HAP-1 (cell line): ENCODE data around the gene SHOX.

Experiments
- DNase-seq, 2 experiments: peaks; one replicate each; pipeline ENCODE4 v3.0.0-alpha.2; 2016 to 2020; ENCODE audit warnings: low spot score in 2 of 2
- H3K27me3 ChIP-seq: fragments of 250-450 bp; sonication (Bioruptor Pico); 2 replicates; pipeline ENCODE4 v1.5.1; 2020; ENCODE audit warnings: low read depth, mild to moderate bottlenecking, moderate library complexity
- H3K36me3 ChIP-seq: fragments of 250-450 bp; sonication (Bioruptor Pico); replicated peaks from 2 replicates; pipeline ENCODE4 v1.5.1; 2020; ENCODE audit warnings: mild to moderate bottlenecking
- H3K4me1 ChIP-seq: fragments of 250-450 bp; sonication (Bioruptor Pico); 2 replicates; pipeline ENCODE4 v1.5.1; 2020; ENCODE audit warnings: mild to moderate bottlenecking
- H3K4me3 ChIP-seq: fragments of 250-450 bp; sonication (Bioruptor Pico); 2 replicates; pipeline ENCODE4 v1.5.1; 2020; ENCODE audit warnings: mild to moderate bottlenecking, moderate library complexity
- H3K9me3 ChIP-seq: fragments of 250-450 bp; sonication (Bioruptor Pico); 2 replicates; pipeline ENCODE4 v1.5.1; 2020; ENCODE audit warnings: mild to moderate bottlenecking, moderate library complexity
- in situ Hi-C: fragments of 300-500 bp; cut with MboI; formaldehyde crosslinking; loops from 3 replicates; pipeline ENCODE4 v1.14.3; 2020; ENCODE audit warnings: low sequenced_read_pairs, inconsistent platforms, mixed read lengths

Gene SHOX

DNA sequence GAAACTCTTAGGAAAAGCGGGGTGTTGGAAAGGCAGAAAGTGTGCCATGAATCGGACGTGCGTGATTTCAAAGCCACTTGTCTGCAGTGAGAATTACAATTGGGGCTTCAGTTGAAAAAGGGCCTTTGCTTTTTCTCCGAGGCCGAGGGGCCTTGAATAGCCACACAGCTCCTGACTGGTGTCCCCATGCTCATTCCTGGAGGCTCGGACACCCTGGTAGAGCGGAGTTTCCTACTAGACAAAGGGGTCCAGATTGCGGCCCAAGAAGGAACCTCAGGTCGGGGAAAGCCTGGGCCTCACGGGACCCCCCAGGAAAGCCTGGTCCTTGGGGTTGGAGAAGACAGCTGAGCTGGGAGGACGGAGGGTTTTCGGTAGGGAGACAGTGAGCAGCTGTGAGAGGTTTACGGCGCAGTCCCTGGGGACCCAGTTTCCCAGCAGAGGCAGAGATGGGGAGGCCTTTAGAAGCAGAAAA, 3.0 kb upstream of the SHOX start:
- in situ Hi-C loops: no loop called here
- Histone ChIP-seq H3K27me3 (no peaks in the 10 kb centered on the region), H3K4me3 (no peak overlapping the region), H3K4me1 (no peaks in the 10 kb centered on the region), H3K36me3 (no peaks in the 10 kb centered on the region), H3K9me3 (no peaks in the 10 kb centered on the region)
- no peak for DNase-seq

DNA sequence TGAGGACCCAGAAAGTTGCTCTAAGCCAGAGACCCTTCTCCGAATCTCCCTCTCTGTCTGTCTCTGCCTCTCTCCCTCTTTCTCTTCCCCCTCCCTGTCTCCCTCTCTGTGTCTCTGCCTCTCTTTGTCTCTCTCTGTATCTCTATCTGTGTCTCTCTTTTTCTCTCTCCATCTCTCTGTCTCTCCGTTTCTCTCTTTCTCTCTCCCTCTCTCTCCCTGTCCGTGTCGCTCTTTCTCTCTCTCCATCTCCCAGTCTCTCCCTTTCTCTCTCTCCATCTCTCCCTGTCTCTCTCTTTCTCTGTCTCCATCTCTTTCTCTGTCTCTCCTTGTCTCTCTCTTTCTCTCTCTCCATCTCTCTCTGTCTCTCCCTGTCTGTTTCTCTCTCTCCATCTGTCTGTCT, 2.6 kb upstream of the SHOX start:
- in situ Hi-C loops: no loop called here
- no peak for DNase-seq
- Histone ChIP-seq H3K4me1 (no peaks in the 10 kb centered on the region), H3K36me3 (no peaks in the 10 kb centered on the region), H3K4me3 (no peak overlapping the region), H3K27me3 (no peaks in the 10 kb centered on the region), H3K9me3 (no peaks in the 10 kb centered on the region)

DNA sequence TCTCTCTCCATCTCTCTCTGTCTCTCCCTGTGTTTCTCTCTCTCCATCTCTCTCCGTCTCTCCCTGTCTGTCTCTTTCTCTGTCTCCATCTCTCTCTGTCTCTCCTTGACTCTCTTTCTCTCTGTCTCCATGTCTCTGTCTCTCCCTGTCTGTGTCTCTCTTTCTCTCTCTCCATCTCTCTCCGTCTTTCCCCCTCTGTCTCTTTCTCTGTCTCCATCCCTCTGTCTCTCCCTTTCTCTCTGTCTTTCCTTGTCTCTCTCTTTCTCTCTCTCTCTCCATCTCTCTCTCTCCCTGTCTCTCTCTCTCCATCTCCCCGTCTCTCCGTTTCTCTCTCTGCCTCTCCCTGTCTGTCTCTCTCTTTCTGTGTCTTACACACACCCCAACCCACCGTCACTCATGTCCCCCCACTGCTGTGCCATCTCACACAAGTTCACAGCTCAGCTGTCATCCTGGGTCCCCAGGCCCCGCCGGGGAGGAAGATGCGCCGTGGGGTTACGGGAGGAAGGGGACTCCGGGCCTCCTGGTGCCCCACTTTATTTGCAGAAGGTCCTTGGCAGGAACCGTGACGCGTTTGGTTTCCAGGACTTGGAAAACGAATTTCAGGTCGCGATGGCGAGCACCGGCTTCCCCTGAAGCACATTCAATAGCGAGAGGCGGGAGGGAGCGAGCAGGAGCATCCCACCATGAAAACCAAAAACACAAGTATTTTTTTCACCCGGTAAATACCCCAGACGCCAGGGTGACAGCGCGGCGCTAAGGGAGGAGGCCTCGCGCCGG, 1.2 kb upstream of the SHOX start:
- Histone ChIP-seq H3K36me3 (no peaks in the 10 kb centered on the region), H3K9me3 (no peaks in the 10 kb centered on the region), H3K4me3 (no peak overlapping the region), H3K27me3 (no peaks in the 10 kb centered on the region), H3K4me1 (no peaks in the 10 kb centered on the region)
- no peak for DNase-seq
- in situ Hi-C loops: no loop called here

DNA sequence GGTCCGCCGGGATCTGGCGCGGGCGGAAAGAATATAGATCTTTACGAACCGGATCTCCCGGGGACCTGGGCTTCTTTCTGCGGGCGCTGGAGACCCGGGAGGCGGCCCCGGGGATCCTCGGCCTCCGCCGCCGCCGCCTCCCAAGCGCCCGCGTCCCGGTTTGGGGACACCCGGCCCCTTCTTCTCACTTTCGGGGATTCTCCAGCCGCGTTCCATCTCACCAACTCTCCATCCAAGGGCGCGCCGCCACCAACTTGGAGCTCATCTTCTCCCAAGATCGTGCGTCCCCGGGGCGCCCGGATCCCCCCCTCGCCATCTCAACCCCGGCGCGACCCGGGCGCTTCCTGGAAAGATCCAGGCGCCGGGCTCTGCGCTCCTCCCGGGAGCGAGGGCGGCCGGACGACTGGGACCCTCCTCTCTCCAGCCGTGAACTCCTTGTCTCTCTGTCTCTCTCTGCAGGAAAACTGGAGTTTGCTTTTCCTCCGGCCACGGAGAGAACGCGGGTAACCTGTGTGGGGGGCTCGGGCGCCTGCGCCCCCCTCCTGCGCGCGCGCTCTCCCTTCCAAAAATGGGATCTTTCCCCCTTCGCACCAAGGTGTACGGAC, 482 bp upstream of the SHOX start:
- Histone ChIP-seq H3K27me3 (no peaks in the 10 kb centered on the region), H3K36me3 (no peaks in the 10 kb centered on the region), H3K4me1 (no peaks in the 10 kb centered on the region), H3K9me3 (no peaks in the 10 kb centered on the region), H3K4me3 (no peak overlapping the region)
- in situ Hi-C loops: no loop called here
- no peak for DNase-seq

DNA sequence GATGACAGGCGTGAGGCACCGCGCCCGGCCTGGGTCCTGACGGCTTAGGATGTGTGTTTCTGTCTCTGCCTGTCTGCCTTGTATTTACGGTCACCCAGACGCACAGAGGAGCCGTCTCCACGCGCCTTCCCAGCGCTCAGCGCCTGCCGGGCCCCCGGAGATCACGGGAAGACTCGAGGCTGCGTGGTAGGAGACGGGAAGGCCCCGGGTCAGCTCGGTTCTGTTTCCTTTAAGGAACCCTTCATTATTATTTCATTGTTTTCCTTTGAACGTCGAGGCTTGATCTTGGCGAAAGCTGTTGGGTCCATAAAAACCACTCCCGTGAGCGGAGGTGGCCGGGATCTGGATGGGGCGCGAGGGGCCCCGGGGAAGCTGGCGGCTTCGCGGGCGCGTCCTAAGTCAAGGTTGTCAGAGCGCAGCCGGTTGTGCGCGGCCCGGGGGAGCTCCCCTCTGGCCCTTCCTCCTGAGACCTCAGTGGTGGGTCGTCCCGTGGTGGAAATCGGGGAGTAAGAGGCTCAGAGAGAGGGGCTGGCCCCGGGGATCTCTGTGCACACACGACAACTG, 1.3 kb downstream of the SHOX start:
- Histone ChIP-seq H3K36me3 (no peaks in the 10 kb centered on the region), H3K4me3 (no peak overlapping the region), H3K4me1 (no peaks in the 10 kb centered on the region), H3K27me3 (no peaks in the 10 kb centered on the region), H3K9me3 (no peaks in the 10 kb centered on the region)
- no peak for DNase-seq
- in situ Hi-C loops: no loop called here

DNA sequence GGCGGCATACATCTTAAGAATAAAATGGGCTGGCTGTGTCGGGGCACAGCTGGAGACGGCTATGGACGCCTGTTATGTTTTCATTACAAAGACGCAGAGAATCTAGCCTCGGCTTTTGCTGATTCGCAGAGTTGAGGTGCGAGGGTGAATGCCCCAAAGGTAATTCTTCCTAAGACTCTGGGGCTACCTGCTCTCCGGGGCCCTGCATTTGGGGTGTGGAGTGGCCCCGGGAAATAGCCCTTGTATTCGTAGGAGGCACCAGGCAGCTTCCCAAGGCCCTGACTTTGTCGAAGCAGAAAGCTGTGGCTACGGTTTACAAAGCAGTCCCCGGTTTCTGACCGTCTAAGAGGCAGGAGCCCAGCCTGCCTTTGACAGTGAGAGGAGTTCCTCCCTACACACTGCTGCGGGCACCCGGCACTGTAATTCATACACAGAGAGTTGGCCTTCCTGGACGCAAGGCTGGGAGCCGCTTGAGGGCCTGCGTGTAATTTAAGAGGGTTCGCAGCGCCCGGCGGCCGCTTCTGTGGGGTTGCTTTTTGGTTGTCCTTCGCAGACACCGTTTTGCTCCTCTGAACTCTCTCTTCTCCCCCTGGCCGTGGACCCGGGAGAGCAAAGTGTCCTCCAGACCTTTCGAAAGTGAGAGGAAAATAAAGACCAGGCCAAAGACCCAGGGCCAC, 1.9 kb downstream of the SHOX start:
- no peak overlapping the region for H3K4me3 ChIP-seq
- H3K4me1 ChIP-seq: no peaks in the 10 kb centered on the region
- H3K36me3 ChIP-seq: no peaks in the 10 kb centered on the region
- in situ Hi-C loops: no loop called here
- H3K27me3 ChIP-seq: no peaks in the 10 kb centered on the region
- DNase-seq: no peak
- no peaks in the 10 kb centered on the region for H3K9me3 ChIP-seq

DNA sequence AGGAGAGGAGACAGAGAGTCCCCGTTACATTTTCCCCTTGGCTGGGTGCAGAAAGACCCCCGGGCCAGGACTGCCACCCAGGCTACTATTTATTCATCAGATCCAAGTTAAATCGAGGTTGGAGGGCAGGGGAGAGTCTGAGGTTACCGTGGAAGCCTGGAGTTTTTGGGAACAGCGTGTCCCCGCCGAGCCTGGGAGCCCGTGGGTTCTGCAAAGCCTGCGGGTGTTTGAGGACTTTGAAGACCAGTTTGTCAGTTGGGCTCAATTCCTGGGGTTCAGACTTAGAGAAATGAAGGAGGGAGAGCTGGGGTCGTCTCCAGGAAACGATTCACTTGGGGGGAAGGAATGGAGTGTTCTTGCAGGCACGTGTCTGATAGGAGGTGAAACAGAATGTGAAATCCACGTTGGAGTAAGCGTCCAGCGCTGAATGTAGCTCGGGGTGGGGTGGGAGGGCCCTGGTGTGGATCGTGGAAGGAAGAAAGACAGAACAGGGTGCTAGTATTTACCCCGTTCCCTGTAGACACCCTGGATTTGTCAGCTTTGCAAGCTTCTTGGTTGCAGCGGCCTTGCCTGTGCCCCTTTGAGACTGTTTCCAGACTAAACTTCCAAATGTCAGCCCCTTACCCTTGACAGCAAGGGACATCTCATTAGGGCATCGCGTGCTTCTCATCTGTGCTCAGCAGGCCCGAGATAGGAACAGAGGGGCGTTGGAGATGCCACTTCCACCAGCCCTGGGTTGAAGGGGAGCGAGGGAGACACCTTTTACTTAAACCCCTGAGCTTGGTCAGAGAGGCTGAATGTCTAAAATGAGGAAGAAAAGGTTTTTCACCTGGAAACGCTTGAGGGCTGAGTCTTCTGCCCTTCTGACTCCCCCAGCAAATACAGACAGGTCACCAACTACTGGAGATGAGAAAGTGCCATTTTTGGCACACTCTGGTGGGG, 2.7 kb downstream of the SHOX start:
- DNase-seq: no peak
- H3K9me3 ChIP-seq: no peaks in the 10 kb centered on the region
- H3K36me3 ChIP-seq: no peaks in the 10 kb centered on the region
- in situ Hi-C loops: no loop called here
- no peak overlapping the region for H3K4me3 ChIP-seq
- no peaks in the 10 kb centered on the region for H3K4me1 ChIP-seq
- no peaks in the 10 kb centered on the region for H3K27me3 ChIP-seq

DNA sequence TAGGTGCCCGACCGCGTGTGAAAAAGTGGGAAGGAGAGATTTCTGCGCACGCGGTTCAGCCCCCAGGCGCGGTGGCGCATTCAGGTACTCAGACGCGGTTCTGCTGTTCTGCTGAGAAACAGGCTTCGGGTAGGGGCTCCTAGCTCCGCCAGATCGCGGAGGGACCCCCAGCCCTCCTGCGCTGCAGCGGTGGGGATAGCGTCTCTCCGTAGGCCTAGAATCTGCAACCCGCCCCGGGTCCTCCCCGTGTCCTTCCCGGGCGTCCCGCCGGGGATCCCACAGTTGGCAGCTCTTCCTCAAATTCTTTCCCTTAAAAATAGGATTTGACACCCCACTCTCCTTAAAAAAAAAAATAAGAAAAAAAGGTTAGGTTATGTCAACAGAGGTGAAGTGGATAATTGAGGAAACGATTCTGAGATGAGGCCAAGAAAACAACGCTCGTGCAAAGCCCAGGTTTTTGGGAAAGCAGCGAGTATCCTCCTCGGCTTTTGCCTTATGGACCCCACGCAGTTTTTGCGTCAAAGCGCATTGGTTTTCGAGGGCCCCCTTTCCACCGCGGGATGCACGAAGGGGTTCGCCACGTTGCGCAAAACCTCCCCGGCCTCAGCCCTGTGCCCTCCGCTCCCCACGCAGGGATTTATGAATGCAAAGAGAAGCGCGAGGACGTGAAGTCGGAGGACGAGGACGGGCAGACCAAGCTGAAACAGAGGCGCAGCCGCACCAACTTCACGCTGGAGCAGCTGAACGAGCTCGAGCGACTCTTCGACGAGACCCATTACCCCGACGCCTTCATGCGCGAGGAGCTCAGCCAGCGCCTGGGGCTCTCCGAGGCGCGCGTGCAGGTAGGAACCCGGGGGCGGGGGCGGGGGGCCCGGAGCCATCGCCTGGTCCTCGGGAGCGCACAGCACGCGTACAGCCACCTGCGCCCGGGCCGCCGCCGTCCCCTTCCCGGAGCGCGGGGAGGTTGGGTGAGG, 3.7 kb downstream of the SHOX start:
- H3K9me3 ChIP-seq: no peaks in the 10 kb centered on the region
- H3K4me1 ChIP-seq: no peaks in the 10 kb centered on the region
- H3K4me3 ChIP-seq: no peak overlapping the region
- DNase-seq: no peak
- in situ Hi-C loops: no loop called here
- no peaks in the 10 kb centered on the region for H3K27me3 ChIP-seq
- no peaks in the 10 kb centered on the region for H3K36me3 ChIP-seq

DNA sequence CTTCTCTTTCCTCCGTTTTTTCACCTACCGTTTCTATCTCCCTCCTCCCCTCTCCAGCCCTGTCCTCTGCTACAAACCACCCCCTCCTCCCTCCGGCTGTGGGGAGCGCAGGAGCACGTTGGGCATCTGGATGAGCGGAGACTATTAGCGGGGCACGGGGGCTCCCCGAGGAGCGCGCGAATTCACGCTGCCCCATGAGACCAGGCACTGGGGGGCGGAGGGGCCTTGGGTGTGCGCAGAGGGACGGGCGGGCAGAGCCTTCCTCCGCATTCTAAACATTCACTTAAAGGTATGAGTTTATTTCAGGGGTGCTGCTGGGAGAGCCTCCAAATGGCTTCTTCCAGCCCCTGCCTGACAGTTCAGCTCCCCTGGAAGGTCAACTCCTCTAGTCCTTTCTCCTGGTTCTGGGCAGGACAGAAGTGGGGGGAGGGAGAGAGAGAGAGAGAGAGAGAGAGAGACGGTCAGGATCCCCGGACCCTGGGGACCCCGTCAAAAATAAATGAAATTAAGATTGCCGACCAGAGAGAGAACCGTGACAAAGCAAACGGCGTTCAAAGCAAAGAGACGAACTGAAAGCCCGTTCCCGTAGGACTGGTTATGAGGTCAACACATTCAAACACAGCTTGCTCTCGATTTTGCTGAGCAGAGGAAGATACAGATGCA, 5.0 kb downstream of the SHOX start:
- Histone ChIP-seq H3K4me1 (no peaks in the 10 kb centered on the region), H3K9me3 (no peaks in the 10 kb centered on the region), H3K36me3 (no peaks in the 10 kb centered on the region), H3K27me3 (no peaks in the 10 kb centered on the region), H3K4me3 (no peak overlapping the region)
- DNase-seq: no peak
- in situ Hi-C loops: no loop called here

DNA sequence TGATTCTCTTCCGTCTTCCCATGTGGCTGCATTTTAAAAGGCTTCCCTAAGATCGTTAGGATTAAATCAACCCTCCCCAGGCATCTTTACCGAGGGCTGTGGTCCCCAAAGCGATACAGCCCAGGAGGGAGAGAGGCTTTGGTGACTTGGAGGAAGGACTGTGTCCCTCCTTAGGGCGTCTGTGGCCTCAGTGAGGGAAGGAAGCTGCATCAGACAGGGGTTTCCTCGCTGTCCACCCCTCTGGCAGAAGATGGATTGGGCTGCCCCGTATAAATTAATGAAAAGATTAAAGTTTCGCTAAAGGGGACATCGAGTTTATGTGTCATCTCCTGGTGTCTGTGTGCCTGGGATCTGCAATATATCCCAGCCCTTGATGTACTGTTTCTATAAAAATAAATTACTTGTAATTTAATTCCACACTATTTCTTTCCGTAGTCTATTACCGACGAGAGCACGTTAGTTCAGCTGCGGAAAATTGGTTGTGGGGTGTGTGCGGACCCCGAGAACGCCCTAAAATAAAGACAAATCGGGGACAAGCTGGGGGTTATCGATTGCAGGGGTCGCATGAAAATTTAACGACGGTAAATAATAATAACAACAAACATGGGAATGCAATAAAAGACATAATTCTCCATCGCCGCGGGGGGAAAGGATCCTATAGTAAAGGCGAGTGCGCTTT, 6.5 kb downstream of the SHOX start:
- Histone ChIP-seq H3K27me3 (no peaks in the 10 kb centered on the region), H3K9me3 (no peaks in the 10 kb centered on the region), H3K36me3 (no peaks in the 10 kb centered on the region), H3K4me3 (no peak overlapping the region), H3K4me1 (no peaks in the 10 kb centered on the region)
- in situ Hi-C loops: no loop called here
- DNase-seq: no peak

DNA sequence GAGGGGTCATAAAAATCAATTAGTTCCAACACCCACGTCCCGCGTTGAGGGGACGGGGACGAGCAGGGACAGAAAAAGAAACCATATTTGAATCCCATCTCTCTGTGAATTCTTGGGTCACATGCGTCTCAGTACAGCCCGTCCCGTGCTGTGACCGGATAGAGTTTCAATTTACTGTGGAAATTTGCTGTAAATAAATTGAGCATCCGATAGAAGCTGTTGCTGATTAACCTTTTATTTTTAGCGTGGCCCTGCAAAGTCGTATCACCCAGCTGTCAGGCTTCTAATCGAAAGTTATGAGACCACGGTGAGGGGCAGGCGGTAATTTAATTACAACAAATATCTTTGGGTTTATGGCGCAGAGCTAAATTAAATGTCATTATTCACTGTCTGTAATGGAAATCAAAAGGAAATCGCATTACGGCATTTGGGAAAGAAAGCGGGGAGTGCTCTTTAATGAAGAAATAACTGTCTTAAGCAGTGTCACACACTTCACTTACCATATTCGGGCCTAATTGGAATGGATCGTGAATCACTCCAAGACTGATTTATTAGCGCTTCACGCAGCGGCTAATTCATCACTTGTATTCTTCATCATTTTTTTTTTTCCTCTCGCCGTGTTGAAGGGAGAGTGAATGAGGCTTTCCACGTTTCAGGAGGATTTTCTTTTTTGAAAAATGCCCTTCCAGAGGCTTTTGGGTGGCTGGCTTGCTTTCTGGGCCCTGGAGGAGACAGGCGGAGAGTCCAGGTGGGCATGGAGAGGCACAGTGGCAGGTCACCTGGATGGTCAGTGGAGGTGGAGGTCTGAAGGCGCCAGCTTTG, 7.3 kb downstream of the SHOX start:
- Histone ChIP-seq H3K9me3 (no peaks in the 10 kb centered on the region), H3K4me1 (no peaks in the 10 kb centered on the region), H3K4me3 (no peak overlapping the region), H3K36me3 (no peaks in the 10 kb centered on the region), H3K27me3 (no peaks in the 10 kb centered on the region)
- no peak for DNase-seq
- in situ Hi-C loops: no loop called here
